Measurements from ENCODE around the gene SPEM2. TPM values are rescaled to one million over a fixed set of nuclear protein-coding genes. Genes with fewer than 3 reads are reported as not detected.
"Not testable (repeated sequence)": the region's sequence is repeated elsewhere in the genome, so short reads cannot be mapped to it uniquely, and the experiment has no call there.

The SPEM2 gene
- total RNA-seq, 1 donor from 2014 or later: not detected

DNA sequence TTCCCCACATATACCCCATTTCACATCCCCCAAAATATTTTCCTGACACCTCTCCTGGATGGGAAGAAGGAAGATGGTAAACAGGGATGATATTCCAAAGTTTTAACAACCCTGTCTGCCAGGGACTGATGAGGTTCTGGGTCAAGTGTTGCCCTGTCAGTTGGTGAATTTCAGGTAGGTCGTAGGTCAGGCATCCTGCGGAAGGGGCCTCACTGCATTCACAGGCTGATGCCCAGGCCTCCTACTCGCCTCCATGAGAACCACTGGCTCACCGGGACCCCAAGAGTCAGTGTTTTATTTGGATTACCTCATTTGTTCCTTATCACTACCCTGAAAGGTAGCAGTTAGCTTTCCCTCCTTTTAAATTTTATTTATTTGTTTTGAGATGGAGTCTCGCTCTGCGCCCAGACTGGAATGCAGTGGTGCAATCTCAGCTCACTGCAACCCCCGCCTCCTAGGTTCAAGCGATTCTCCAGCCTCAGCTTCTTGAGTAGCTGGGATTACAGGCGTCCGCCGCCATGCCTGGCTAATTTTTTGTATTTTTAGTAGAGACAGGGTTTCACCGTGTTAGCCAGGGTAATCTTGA, 43.5 kb downstream of the SPEM2 start:
- no peaks in the 10 kb centered on the region for H3K27me3 ChIP-seq
- TF ChIP-seq EZH2 (IDR thresholded peaks at IDR 0.05): no peak
- Mint-ChIP-seq H3K27me3 (ENCODE audit: insufficient read depth, low read depth) (peaks cover 8% of the 10 kb centered on the region), H3K4me3 (no peak overlapping the region), H3K36me3 (peaks cover 6% of the 10 kb centered on the region), H3K9me3 (no peaks in the 10 kb centered on the region), H3K27ac (no peak overlapping the region), H3K4me1 (peaks cover 25% of the 10 kb centered on the region)
- no peaks in the 10 kb centered on the region for H3F3A ChIP-seq (ENCODE audit: low read depth)
- no peak for DNase-seq (ENCODE audit: low spot score)
- peaks cover 16% of the 10 kb centered on the region for H3K79me2 ChIP-seq (ENCODE audit: low read depth)
- no peak overlapping the region for H2AFZ ChIP-seq (replicated peaks)
- H3K4me1 ChIP-seq: no peaks in the 10 kb centered on the region
- no peak overlapping the region for H3K4me2 ChIP-seq
- H3K27ac ChIP-seq: no peak overlapping the region
- no peaks in the 10 kb centered on the region for H3K36me3 ChIP-seq
- no peak overlapping the region for H3K9ac ChIP-seq
- no peak overlapping the region for H3K4me3 ChIP-seq
- peaks cover 24% of the 10 kb centered on the region for H4K20me1 ChIP-seq (ENCODE audit: low read depth)
- no peaks in the 10 kb centered on the region for H3K9me3 ChIP-seq (ENCODE audit: low read depth)

GRCh38 chr17:7469843-7470242, 44.4 kb downstream of the SPEM2 start:
- not testable (repeated sequence) for H2AFZ ChIP-seq (replicated peaks); H3K27ac ChIP-seq; H3K4me2 ChIP-seq; H3K9ac ChIP-seq; H3F3A ChIP-seq (ENCODE audit: low read depth); H3K27me3 Mint-ChIP-seq (ENCODE audit: insufficient read depth, low read depth); H3K4me1 ChIP-seq; H3K4me3 ChIP-seq; H3K27me3 ChIP-seq; H3K9me3 Mint-ChIP-seq; H3K36me3 ChIP-seq; DNase-seq (ENCODE audit: low spot score); H3K27ac Mint-ChIP-seq; H3K9me3 ChIP-seq (ENCODE audit: low read depth); H3K36me3 Mint-ChIP-seq; H3K4me3 Mint-ChIP-seq
- H4K20me1 ChIP-seq (ENCODE audit: low read depth): peaks cover 24% of the 10 kb centered on the region
- H3K79me2 ChIP-seq (ENCODE audit: low read depth): peaks cover 23% of the 10 kb centered on the region
- H3K4me1 Mint-ChIP-seq: peaks cover 25% of the 10 kb centered on the region

DNA sequence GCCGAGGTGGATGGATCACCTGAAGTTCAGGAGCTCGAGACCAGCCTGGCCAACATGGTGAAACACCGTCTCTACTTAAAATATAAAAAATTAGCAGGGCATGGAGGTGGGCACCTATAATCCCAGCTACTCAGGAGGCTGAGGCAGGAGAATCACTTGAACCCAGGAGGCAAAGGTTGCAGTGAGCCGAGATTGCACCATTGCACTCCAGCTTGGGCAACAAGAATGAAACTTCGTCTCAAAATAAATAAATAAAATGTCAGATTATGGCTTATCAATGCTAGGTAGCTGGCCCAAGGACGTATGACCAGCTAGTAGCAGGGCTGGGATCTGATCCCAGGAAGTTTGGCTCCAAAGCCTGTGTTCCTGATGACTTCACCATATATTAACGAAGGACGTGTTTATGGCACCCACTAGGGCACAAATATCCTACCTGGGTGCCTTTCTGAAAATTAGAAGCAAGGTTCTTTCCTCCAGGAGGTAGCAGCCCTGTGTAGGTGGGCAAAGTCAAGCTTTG, 45.1 kb downstream of the SPEM2 start:
- H3K27me3 ChIP-seq; H3K36me3 Mint-ChIP-seq; H3K9me3 Mint-ChIP-seq; H3F3A ChIP-seq (ENCODE audit: low read depth); H2AFZ ChIP-seq (replicated peaks); H3K4me2 ChIP-seq; H3K4me3 Mint-ChIP-seq; H3K36me3 ChIP-seq; H3K27ac ChIP-seq; H3K27me3 Mint-ChIP-seq (ENCODE audit: insufficient read depth, low read depth); H3K9ac ChIP-seq; H3K27ac Mint-ChIP-seq; H3K4me1 ChIP-seq; H3K4me3 ChIP-seq; H3K9me3 ChIP-seq (ENCODE audit: low read depth); DNase-seq (ENCODE audit: low spot score): not testable (repeated sequence)
- H3K4me1 Mint-ChIP-seq: peaks cover 25% of the 10 kb centered on the region
- H3K79me2 ChIP-seq (ENCODE audit: low read depth): peaks cover 29% of the 10 kb centered on the region
- peaks cover 24% of the 10 kb centered on the region for H4K20me1 ChIP-seq (ENCODE audit: low read depth)

DNA sequence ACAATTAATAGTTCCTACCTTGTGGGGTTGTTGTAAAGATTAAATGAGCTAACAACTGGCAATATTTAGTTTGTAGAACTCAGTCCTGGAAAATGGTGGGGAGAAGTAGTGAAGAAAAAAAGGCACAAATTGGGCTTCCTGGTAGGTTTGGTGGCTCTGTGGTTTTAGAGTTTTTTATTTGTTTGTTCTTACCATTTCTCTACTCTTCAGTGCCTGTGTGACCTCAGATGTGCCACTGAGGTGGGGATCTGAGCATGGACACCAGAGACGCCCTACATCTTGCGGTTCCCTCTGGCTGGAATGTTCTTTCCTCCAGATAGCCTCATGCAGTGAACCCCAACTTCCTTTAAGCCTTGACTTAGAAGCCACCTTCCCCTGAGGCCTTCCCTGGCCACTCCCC, 46.3 kb downstream of the SPEM2 start:
- Histone ChIP-seq H3K27me3 (no peaks in the 10 kb centered on the region), H3K36me3 (no peaks in the 10 kb centered on the region), H2AFZ (replicated peaks) (no peak overlapping the region), H3K4me3 (no peak overlapping the region), H3K79me2 (ENCODE audit: low read depth) (peaks cover 41% of the 10 kb centered on the region), H3K9ac (no peak overlapping the region), H4K20me1 (ENCODE audit: low read depth) (peaks cover 33% of the 10 kb centered on the region), H3K27ac (no peak overlapping the region), H3F3A (ENCODE audit: low read depth) (no peaks in the 10 kb centered on the region), H3K9me3 (ENCODE audit: low read depth) (no peaks in the 10 kb centered on the region), H3K4me2 (no peak overlapping the region), H3K4me1 (no peaks in the 10 kb centered on the region)
- peaks cover 7% of the 10 kb centered on the region for H3K27me3 Mint-ChIP-seq (ENCODE audit: insufficient read depth, low read depth)
- H3K27ac Mint-ChIP-seq: no peak overlapping the region
- no peaks in the 10 kb centered on the region for H3K9me3 Mint-ChIP-seq
- TF ChIP-seq EZH2 (IDR thresholded peaks at IDR 0.05) (no peak), EZH2phosphoT487 (IDR thresholded peaks at IDR 0.05) (no peak), CTCF (IDR thresholded peaks at IDR 0.05) (no peak)
- H3K4me3 Mint-ChIP-seq: no peak overlapping the region
- peaks cover 28% of the 10 kb centered on the region for H3K4me1 Mint-ChIP-seq
- H3K36me3 Mint-ChIP-seq: peaks cover 8% of the 10 kb centered on the region
- DNase-seq (ENCODE audit: low spot score): no peak

GRCh38 chr17:7474767-7475166, 49.4 kb downstream of the SPEM2 start:
- not testable (repeated sequence) for H3K4me1 ChIP-seq; DNase-seq (ENCODE audit: low spot score); H2AFZ ChIP-seq (replicated peaks); H3K36me3 ChIP-seq; H3K27ac ChIP-seq; H3K9me3 ChIP-seq (ENCODE audit: low read depth); H3K4me2 ChIP-seq; H3K9ac ChIP-seq; H3K4me3 Mint-ChIP-seq; H3K27ac Mint-ChIP-seq; H3K36me3 Mint-ChIP-seq; H3K4me3 ChIP-seq; H3K9me3 Mint-ChIP-seq; H3K27me3 Mint-ChIP-seq (ENCODE audit: insufficient read depth, low read depth); H3K27me3 ChIP-seq
- peaks cover 26% of the 10 kb centered on the region for H3K4me1 Mint-ChIP-seq
- Histone ChIP-seq H3K79me2 (ENCODE audit: low read depth) (peaks cover 69% of the 10 kb centered on the region), H4K20me1 (ENCODE audit: low read depth) (peaks cover 29% of the 10 kb centered on the region), H3F3A (ENCODE audit: low read depth) (peaks cover 15% of the 10 kb centered on the region)

Measured in neural progenitor cell (in vitro differentiated cells).